ENCODE results near the gene SNTB2.

SNTB2 gene

GRCh38 chr16:69334696-69335095 is 147.7 kb downstream of the SNTB2 start:
- no peak for TF ChIP-seq NFIC (IDR thresholded peaks at IDR 0.05)
- TF ChIP-seq RAD21 (IDR thresholded peaks at IDR 0.05; ENCODE audit: low read depth): no peak
- no peak for TF ChIP-seq YY1 (IDR thresholded peaks at IDR 0.05; ENCODE audit: low read depth)
- TF ChIP-seq CREB1 (IDR thresholded peaks at IDR 0.05; ENCODE audit: low read depth): no peak
- no peak for TF ChIP-seq ZBTB7A (IDR thresholded peaks at IDR 0.05; ENCODE audit: low read depth)
- no peak for TF ChIP-seq EP300 (IDR thresholded peaks at IDR 0.05; ENCODE audit: borderline replicate concordance)
- TF ChIP-seq REST (IDR thresholded peaks at IDR 0.05; ENCODE audit: low read depth): no peak
- no peak for TF ChIP-seq TCF12 (IDR thresholded peaks at IDR 0.05; ENCODE audit: low read depth)
- no peak for TF ChIP-seq EGR1 (IDR thresholded peaks at IDR 0.05)
- no peak for TF ChIP-seq CEBPB (IDR thresholded peaks at IDR 0.05)
- TF ChIP-seq TEAD4 (IDR thresholded peaks at IDR 0.05): no peak
- no peak for TF ChIP-seq USF1 (IDR thresholded peaks at IDR 0.05)
- no peak for TF ChIP-seq MAX (IDR thresholded peaks at IDR 0.05)
- TF ChIP-seq TAF1 (IDR thresholded peaks at IDR 0.05; ENCODE audit: low read depth): no peak
- no peak for TF ChIP-seq FOXM1 (IDR thresholded peaks at IDR 0.05; ENCODE audit: borderline replicate concordance, low read depth)

- TF ChIP-seq TEAD4 (IDR thresholded peaks at IDR 0.05) (no peak), MAX (IDR thresholded peaks at IDR 0.05) (no peak; the same call in 1 of the 2 replicates), RAD21 (IDR thresholded peaks at IDR 0.05; ENCODE audit: low read depth) (no peak), TCF12 (IDR thresholded peaks at IDR 0.05; ENCODE audit: low read depth) (no peak), ZBTB7A (IDR thresholded peaks at IDR 0.05; ENCODE audit: low read depth) (no peak), EGR1 (IDR thresholded peaks at IDR 0.05) (no peak), USF1 (IDR thresholded peaks at IDR 0.05) (no peak)
Measured at GRCh38 chr16:69338557-69339288, 151.8 kb downstream of the SNTB2 start.

- TF ChIP-seq CREB1 (IDR thresholded peaks at IDR 0.05; ENCODE audit: low read depth): peak; percentile 75
- no peak for TF ChIP-seq NFIC (IDR thresholded peaks at IDR 0.05)
- no peak for TF ChIP-seq TEAD4 (IDR thresholded peaks at IDR 0.05)
- TF ChIP-seq EGR1 (IDR thresholded peaks at IDR 0.05): 0 out of 2 replicates have a peak, but pooled peaks have one; percentile 6
- peak; percentile 51 for TF ChIP-seq USF1 (IDR thresholded peaks at IDR 0.05)
- TF ChIP-seq EP300 (IDR thresholded peaks at IDR 0.05; ENCODE audit: borderline replicate concordance): no peak
- TF ChIP-seq YY1 (IDR thresholded peaks at IDR 0.05; ENCODE audit: low read depth): peak; percentile 96
- TF ChIP-seq TAF1 (IDR thresholded peaks at IDR 0.05; ENCODE audit: low read depth): peak; percentile 98
- peak; percentile 91 for TF ChIP-seq MAX (IDR thresholded peaks at IDR 0.05)
Measured at GRCh38 chr16:69339289-69340094, 152.5 kb downstream of the SNTB2 start, which contains the start of the genes COG8 and NIP7. TSS of gene COG8 (minus strand) at chr16:69339564. CDS start at chr16:69339552, 12 bp downstream. TSS of gene NIP7 (plus strand) at chr16:69339772. CDS start at chr16:69339830, 58 bp downstream.

GRCh38 chr16:69340095-69340644 is 153.2 kb downstream of the SNTB2 start:
- TF ChIP-seq ZBTB7A (IDR thresholded peaks at IDR 0.05; ENCODE audit: low read depth) (no peak), RAD21 (IDR thresholded peaks at IDR 0.05; ENCODE audit: low read depth) (no peak), USF1 (IDR thresholded peaks at IDR 0.05) (no peak), EP300 (IDR thresholded peaks at IDR 0.05; ENCODE audit: borderline replicate concordance) (no peak), EGR1 (IDR thresholded peaks at IDR 0.05) (no peak), MAX (IDR thresholded peaks at IDR 0.05) (no peak), NFIC (IDR thresholded peaks at IDR 0.05) (no peak)

GRCh38 chr16:69344171-69344570 is 157.2 kb downstream of the SNTB2 start:
- TF ChIP-seq TAF1 (IDR thresholded peaks at IDR 0.05; ENCODE audit: low read depth): no peak
- TF ChIP-seq TCF12 (IDR thresholded peaks at IDR 0.05; ENCODE audit: low read depth): no peak
- TF ChIP-seq EGR1 (IDR thresholded peaks at IDR 0.05): no peak
- TF ChIP-seq CEBPB (IDR thresholded peaks at IDR 0.05): no peak
- no peak for TF ChIP-seq TEAD4 (IDR thresholded peaks at IDR 0.05)
- TF ChIP-seq EP300 (IDR thresholded peaks at IDR 0.05; ENCODE audit: borderline replicate concordance): no peak

Data from Ishikawa (cell line).